ENCODE results near the gene CKLF. TPM values are rescaled to one million over a fixed set of nuclear protein-coding genes. Genes with fewer than 3 reads are reported as not detected.

Gene CKLF, protein sequence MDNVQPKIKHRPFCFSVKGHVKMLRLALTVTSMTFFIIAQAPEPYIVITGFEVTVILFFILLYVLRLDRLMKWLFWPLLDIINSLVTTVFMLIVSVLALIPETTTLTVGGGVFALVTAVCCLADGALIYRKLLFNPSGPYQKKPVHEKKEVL
- 10 to 100 TPM; 31.6 to 68.4 (median 49.2) TPM for total RNA-seq

DNA sequence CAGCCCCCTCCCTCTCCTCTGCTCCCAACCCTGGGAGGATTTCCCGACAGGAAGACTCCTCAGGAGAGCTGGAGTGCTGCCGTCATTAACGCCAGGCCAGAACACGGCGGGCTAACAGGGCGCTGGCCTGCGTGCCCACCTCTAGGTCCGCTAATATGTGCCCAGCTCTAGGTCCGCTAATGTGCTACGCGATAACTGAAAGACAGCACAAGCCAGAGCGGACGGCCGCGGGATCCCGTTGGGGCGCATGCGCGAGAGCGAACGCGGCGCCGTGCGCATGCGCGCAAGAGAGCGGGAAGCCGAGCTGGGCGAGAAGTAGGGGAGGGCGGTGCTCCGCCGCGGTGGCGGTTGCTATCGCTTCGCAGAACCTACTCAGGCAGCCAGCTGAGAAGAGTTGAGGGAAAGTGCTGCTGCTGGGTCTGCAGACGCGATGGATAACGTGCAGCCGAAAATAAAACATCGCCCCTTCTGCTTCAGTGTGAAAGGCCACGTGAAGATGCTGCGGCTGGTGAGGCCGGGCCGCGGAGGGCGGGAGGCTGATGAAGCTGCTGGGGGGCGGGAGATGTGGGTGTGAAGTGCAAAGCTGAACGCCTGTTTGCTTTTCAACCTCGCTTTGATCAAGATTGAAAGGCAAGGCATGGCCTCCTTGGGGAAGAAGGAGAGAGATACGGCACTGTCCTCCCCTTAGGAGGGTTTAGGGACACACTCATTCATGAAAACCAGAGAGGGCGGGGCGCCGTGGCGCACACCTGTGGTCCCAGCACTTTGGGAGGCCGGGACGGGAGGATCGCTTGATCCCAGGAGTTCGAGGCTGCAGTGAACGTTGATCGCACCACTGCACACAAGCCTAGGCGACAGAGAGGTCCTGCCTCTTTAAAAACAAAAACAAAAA is at the start of gene CKLF:
TSS of gene CKLF (plus strand) at position 291 of the 892 bp plus-strand sequence. CDS start at position 431, 140 bp downstream.
- ATAC-seq (ENCODE audit: low FRiP score) (peak; percentile 85), DNase-seq (ENCODE audit: low spot score) (peak; percentile 42)
- TF ChIP-seq, protein P1, sequence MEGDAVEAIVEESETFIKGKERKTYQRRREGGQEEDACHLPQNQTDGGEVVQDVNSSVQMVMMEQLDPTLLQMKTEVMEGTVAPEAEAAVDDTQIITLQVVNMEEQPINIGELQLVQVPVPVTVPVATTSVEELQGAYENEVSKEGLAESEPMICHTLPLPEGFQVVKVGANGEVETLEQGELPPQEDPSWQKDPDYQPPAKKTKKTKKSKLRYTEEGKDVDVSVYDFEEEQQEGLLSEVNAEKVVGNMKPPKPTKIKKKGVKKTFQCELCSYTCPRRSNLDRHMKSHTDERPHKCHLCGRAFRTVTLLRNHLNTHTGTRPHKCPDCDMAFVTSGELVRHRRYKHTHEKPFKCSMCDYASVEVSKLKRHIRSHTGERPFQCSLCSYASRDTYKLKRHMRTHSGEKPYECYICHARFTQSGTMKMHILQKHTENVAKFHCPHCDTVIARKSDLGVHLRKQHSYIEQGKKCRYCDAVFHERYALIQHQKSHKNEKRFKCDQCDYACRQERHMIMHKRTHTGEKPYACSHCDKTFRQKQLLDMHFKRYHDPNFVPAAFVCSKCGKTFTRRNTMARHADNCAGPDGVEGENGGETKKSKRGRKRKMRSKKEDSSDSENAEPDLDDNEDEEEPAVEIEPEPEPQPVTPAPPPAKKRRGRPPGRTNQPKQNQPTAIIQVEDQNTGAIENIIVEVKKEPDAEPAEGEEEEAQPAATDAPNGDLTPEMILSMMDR (IDR thresholded peaks at IDR 0.05): no peak

DNA sequence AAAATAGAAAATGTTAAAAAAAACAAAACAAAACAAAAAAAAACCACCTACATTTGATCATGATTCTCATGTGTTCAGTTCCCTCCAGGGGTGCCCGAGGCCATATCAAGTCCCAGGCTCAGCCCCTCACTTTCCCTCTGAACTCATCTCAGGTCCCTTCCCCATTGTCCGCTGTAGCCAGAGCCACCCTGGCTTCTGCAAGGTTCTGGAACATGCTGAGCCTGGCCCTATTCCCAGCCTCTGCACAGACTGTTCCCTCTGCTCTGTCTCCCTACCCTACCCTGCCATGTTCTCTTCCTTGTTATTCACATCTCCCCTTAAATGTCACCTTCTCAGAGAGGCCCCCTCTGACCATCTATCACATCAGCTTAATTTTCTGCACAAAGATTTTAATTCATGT is 49.3 kb upstream of the CKLF start:
- TF ChIP-seq, protein P1 (IDR thresholded peaks at IDR 0.05): no peak
- DNase-seq (ENCODE audit: low spot score): peak; percentile 13
- no peak for ATAC-seq (ENCODE audit: low FRiP score)

DNA sequence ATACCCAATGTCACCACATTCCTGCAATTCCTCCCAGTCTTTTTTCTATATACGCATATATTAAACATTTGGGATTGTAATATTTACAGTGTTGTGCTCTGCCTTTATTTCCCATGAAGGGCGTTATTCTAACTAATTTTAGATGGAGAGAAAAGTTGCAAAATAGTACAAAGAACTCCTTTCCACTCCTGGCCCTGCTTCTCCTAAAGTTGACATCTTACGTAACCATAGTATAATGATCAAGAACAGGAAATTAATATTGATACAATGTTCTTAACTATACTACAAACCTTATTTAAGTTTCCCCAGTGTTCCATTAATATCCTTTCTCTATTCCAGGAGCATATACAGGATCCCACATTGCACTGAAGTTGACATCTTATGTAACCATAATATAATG is 48.8 kb upstream of the CKLF start:
- ATAC-seq (ENCODE audit: low FRiP score) (no peak), DNase-seq (ENCODE audit: low spot score) (no peak)
- TF ChIP-seq, protein P1 (IDR thresholded peaks at IDR 0.05): no peak

DNA sequence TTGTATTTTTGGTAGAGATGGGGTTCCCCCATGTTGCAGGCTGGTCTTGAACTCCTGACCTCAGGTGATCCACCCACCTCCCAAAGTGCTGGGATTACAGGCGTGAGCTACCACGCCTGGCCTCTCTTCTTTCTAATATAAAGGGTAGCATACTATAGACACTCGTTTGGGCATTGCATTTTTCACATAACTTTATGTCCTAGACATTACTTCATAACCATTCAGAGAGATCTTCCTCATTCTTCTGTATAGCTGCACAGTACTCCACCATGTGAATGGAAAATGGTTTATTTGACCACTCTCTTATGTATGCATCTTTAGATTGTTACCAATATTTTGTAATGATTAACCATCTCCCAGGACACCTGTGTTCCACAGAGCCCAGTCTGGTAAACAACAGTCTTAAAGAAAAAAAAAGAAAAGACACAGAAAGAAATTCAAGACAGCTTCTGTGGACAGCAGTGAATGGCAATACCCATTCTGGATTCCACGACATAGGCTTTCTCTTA is 44.6 kb upstream of the CKLF start:
- TF ChIP-seq, protein P1 (IDR thresholded peaks at IDR 0.05): no peak
- no peak for ATAC-seq (ENCODE audit: low FRiP score)
- no peak for DNase-seq (ENCODE audit: low spot score)

DNA sequence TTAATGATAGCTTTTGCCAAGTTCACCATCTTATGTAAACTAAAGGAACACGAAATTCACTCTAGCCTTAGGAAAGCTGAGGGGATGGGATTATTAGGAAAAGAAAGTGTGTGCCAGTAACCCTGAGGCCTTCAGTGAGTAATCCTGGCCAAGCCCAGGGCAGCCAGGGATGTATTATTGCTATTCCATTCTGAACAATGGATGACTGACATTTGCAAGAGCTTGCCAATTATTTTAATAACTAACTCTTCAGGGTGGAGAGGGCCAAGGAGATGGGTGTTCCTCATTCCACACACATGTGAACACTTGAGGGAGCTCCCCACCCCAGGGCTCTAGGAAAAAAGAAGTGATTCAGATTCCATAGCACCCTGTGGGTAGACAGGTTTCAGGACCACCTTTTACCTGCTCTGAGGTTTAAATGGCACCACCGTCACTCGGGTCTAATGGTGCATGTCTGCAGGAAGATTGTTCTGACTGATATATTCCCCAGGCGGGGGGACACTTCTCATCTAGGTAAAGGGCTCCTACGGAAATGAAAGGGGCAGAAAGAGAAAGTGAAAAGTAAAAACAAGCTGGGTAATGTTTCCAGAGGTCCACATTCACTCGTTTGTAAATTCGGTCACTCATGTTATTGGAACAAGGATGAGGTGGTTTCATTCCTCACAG is 44.0 kb upstream of the CKLF start:
- DNase-seq (ENCODE audit: low spot score): no peak

DNA sequence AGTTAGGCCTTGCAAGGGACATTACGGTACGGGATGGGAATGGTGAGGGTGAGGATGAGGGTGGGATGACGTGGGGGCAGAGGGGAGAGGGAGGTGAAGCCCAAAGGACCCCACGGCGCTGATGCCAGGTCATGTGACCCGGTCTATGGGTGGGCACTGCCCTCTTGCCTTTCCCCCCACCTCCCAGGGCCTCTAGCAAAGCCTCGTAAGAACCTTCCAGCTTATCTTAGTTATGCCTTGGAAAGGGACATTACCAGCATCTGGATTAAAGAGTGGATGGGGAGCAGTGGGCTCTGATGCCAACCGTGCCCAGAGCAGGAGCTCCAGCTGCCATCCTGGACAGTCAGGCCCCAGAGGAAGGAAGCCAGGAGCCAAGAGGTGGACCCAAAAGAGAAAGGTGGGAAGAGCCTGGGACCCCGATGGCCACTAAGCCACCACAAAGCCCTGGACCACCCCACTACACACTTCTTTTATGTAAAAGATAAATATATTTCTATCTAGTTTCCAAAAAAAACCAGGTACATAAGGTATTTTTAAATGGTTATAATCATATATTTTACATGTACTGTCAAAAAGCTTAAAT is 43.4 kb upstream of the CKLF start:
- DNase-seq (ENCODE audit: low spot score): no peak
- TF ChIP-seq, protein P1 (IDR thresholded peaks at IDR 0.05): no peak
- no peak for ATAC-seq (ENCODE audit: low FRiP score)

More for the DNA sequence above, 44.0 kb upstream of the CKLF start:
- peak; percentile 74 for ATAC-seq (ENCODE audit: low FRiP score)
- TF ChIP-seq, protein P1 (IDR thresholded peaks at IDR 0.05): no peak
